HG02642 (cell line): ENCODE measurements around the gene PLEKHM3.

ENCODE experiments used
- ATAC-seq: cut with Tn5 transposase; IDR thresholded peaks from one replicate; pipeline ENCODE4 v1.9.1; 2021; ENCODE audit warnings: mild to moderate bottlenecking; ENCODE audit not compliant: unreplicated experiment, poor library complexity

The PLEKHM3 gene

GRCh38 chr2:207775473-207775872, 249.9 kb downstream of the PLEKHM3 start:
- no peak for ATAC-seq

- no peak for ATAC-seq
Observed at GRCh38 chr2:207772844-207773205, 252.5 kb downstream of the PLEKHM3 start.

- no peak for ATAC-seq
Observed at GRCh38 chr2:207772081-207772843, 253.1 kb downstream of the PLEKHM3 start.

GRCh38 chr2:207771421-207771820, 253.9 kb downstream of the PLEKHM3 start:
- ATAC-seq: no peak
